ES-I3 (cell line): ENCODE results near the gene HSD17B14.

ENCODE experiments used
- H3K36me3 ChIP-seq: 2 replicates; pipeline ENCODE4 v1.6.1; 2013; ENCODE audit warnings: mild to moderate bottlenecking, low read length, control low read depth, moderate library complexity; ENCODE audit not compliant: insufficient read depth
- H3K4me1 ChIP-seq: 2 replicates; pipeline ENCODE4 v1.6.1; 2013; ENCODE audit warnings: mild to moderate bottlenecking, control low read depth, low read length; ENCODE audit not compliant: insufficient read depth
- H3K9ac ChIP-seq: 2 replicates; pipeline ENCODE4 v1.6.1; 2013; ENCODE audit warnings: low read depth, mild to moderate bottlenecking, low read length, moderate library complexity
- H3K9me3 ChIP-seq: 2 replicates; pipeline ENCODE4 v1.6.1; 2013; ENCODE audit warnings: mild to moderate bottlenecking, low read length, moderate library complexity; ENCODE audit not compliant: control insufficient read depth, insufficient read depth

Gene HSD17B14

DNA sequence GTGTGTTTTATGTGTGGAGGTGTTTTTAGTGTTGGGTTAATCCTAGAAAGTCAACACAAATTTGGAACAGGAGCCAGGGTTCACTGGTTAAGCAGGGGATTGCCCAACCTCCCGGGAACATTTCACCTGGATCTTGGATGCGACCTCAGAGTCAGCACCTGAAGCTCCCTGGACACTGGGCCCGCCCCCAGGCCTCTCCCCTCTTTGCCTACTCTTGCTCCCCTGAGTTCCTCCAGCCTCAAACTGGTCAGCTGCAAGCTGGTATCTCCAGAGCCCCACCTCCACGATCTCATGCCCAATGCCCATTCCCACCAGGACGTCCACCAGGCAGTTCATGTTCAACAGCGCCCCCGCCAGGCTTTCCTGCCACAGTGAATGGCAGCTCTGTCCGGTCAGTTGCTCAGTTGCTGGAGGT, 9.7 kb downstream of the HSD17B14 start:
- H3K9ac ChIP-seq, result no peak overlapping the region
- no peaks in the 10 kb centered on the region for H3K36me3 ChIP-seq
- H3K9me3 ChIP-seq, result no peaks in the 10 kb centered on the region
- no peaks in the 10 kb centered on the region for H3K4me1 ChIP-seq

DNA sequence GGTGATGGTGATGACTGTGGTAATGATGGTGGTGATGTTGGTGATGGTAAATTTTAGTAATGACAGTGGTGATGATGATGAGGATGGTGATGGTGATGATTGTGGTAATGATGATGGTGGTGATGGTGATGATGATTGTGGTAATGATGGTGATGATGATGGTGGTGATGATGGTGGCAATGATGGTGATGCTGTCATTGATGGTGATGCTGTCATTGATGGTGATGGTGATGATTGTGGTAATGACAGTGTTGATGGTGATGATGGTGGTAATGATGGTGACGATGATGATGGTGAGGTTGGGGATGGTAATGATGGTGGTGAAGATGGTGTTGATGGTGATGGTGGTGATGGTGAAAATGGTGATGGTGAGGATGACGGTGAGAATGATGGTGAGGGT, 13.8 kb downstream of the HSD17B14 start:
- H3K4me1 ChIP-seq, result no peaks in the 10 kb centered on the region
- H3K36me3 ChIP-seq, result no peaks in the 10 kb centered on the region
- no peak overlapping the region for H3K9ac ChIP-seq
- no peaks in the 10 kb centered on the region for H3K9me3 ChIP-seq

DNA sequence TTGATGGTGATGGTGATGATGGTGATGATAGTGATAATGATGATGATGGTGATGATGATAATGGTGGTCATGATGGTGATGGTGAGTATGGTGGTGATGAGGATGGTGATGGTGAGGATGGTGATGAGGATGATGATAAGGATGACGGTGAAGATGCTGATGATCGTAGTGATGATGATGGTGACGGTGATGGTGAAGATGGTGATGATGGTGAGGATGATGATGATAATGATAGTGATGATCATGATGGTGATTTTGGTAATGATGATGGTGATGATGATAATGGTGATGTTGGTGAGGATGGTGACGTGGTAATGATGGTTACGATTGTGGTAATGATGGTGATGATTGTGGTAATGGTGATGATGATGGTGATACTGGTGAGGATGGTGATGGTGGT, 14.7 kb downstream of the HSD17B14 start:
- no peak overlapping the region for H3K9ac ChIP-seq
- H3K9me3 ChIP-seq, result no peaks in the 10 kb centered on the region
- H3K36me3 ChIP-seq, result no peaks in the 10 kb centered on the region
- no peaks in the 10 kb centered on the region for H3K4me1 ChIP-seq

DNA sequence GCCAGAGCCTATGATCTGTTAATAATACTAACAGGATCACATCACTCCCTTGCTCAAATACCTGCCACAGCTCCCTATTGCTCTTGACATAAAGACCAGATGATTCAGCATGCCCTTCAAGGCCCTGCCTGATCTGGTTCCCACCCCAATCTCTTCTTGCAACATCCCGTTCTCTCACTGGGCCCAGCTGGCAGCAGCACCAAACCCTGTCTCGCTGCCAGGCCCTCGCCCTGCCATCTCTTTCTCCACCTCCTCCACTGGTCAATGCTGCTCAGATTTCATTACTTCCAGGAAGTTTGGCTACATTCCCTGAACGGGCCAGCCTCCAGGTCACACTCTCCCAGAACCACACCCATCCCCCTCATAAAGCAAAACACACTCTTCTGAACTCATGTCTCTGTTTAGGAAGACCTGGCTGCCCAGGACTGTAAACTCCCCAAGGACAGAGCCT, 16.9 kb downstream of the HSD17B14 start:
- H3K9ac ChIP-seq, result no peak overlapping the region
- H3K9me3 ChIP-seq, result no peaks in the 10 kb centered on the region
- H3K36me3 ChIP-seq, result no peaks in the 10 kb centered on the region
- H3K4me1 ChIP-seq, result no peaks in the 10 kb centered on the region; the same call in 1 of the 2 replicates

DNA sequence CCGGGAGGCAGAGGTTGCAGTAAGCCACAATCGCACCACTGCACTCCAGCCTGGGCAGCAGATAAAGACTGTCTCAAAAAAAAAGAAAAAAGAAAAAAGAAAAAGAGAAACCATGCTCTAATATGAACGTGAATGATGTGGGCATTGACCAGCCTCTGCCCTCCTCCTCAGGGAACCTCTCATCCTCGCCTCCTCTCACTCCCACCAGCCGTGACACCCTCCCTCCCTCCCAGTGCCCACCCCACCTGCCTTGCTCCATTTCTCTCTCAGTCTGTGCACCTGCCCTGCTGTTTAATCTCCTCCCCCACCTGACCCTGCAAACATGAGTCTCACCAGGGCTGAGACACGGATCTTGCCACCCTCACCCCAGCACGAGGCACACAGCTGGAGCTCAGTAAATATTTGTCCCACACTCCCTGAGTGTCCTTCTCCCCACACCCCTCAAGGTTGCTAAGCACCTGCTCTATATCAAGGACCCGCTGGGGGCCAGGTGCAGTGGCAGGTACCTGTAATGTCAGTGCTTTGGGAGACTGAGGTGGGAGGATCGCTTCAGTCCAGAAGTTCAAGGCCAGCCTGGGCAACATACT, 18.0 kb downstream of the HSD17B14 start:
- Histone ChIP-seq H3K9me3 (no peaks in the 10 kb centered on the region), H3K36me3 (no peaks in the 10 kb centered on the region), H3K9ac (no peak overlapping the region), H3K4me1 (no peaks in the 10 kb centered on the region; the same call in 1 of the 2 replicates)

DNA sequence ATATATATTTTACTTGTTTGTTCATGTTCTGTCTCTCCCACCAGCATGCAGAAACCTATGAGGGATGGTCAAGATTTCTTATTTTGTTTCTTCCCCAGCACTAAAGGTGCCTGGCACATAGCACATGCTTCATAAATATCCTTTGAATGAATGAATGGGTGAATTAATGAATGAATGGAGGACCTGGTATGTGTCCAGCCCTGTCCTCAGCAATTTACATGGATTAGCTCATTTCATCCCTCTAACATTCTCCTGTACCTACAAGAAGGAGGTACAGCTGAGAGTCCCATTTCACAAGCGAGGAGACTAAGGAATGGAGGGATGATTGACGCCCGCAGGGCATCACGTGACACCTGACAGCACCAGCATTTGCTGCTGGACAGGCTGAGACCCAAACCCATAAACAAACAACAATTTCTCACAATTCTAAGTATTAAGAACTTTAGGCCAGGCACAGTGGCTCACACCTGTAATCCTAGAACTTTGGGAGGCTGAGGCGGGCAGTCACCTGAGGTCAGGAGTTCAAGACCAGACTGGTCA, 18.6 kb downstream of the HSD17B14 start:
- no peak overlapping the region for H3K9ac ChIP-seq
- H3K36me3 ChIP-seq, result no peaks in the 10 kb centered on the region
- no peaks in the 10 kb centered on the region; the same call in 1 of the 2 replicates for H3K4me1 ChIP-seq
- no peaks in the 10 kb centered on the region for H3K9me3 ChIP-seq

DNA sequence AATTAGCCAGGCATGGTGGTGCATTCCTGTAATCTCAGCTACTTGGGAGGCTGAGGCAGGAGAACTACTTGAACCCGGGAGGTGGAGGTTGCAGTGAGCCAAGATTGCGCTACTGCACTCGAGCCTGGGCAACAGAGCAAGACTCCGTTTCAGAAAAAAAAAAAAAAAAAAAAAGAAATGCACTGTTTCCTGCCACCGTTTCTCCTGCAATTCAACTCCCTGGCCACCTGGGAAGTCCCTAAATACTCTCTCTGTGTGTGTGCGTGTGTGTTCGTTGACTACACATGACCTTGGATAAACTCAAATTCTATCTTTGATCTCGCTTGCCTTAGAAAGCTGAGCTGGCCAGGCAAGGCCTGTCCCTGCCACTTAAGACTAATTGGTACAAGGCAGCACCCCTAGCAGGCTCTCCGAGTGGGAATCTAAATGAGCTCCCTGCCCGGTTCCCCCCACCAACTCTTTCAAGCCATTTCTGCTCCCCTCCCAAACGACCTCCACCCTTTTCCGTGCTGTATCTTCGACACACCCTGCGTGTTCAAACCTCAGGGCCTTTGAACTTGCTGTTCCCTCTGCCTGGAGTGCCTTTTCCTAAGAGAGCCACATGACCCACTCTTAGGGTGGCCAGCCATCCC, 20.3 kb downstream of the HSD17B14 start:
- no peak overlapping the region for H3K9ac ChIP-seq
- H3K4me1 ChIP-seq, result no peaks in the 10 kb centered on the region; the same call in 1 of the 2 replicates
- no peaks in the 10 kb centered on the region for H3K36me3 ChIP-seq
- H3K9me3 ChIP-seq, result no peaks in the 10 kb centered on the region

DNA sequence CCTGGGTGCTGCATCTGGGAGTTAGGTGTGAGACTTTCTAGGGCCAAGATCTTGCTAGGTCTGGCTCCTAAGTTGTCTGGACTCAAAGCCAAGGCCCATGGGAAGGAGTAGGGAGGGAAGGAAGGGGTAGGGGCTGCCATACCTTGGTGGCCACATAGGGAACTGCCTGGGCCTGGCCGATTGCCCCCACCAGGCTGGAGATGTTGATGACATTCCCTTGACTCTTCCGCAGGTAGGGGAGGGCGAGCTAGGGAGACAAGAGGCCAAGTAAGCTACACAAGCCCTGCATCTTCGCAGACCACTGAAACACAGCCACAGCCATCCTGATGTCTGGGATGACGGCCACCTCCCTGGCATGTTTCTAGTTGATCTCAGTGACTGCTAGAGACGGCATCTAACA, 21.4 kb downstream of the HSD17B14 start:
- Histone ChIP-seq H3K36me3 (no peaks in the 10 kb centered on the region), H3K9ac (no peak overlapping the region), H3K9me3 (no peaks in the 10 kb centered on the region), H3K4me1 (peaks cover 3% of the 10 kb centered on the region)

DNA sequence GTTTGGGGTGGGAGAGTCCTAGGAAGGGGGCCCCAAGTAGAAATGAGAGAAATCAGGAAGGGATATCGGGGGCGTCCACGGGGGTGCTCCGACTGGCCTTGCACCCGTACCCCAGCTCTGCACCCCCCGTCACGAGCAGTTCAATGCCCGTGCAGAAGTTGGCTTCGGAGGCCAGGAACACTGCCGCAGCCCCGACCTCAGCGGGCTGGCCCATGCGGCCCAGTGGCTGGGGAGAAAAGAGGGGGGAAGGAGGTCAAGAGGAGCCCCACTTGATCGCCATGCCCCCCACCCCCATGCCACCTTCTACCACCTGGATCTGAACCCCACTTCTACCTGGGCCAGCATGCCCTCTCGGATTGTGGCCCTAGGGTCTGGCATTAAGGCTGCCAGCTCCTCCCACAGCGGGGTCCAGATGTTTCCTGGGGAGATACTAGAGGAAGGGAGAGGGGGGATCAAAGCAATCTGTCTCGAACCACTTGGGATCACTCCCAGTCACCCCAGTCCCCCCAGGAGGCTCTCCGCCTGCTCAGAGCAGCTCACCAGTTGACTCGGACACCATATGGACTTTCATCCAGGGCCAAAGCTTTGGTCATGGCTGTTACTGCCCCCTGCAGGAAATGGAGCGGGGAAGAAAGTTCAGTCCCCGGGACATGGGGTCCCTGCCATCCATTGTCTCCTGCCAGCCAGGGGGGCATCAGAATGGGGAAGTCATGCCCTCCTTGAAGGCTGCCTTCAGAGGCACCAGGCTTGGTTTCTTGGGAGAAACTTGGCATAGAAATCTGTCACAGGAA, 23.0 kb downstream of the HSD17B14 start:
- no peak overlapping the region for H3K9ac ChIP-seq
- H3K36me3 ChIP-seq, result no peaks in the 10 kb centered on the region
- peaks cover 5% of the 10 kb centered on the region for H3K4me1 ChIP-seq
- no peaks in the 10 kb centered on the region for H3K9me3 ChIP-seq

DNA sequence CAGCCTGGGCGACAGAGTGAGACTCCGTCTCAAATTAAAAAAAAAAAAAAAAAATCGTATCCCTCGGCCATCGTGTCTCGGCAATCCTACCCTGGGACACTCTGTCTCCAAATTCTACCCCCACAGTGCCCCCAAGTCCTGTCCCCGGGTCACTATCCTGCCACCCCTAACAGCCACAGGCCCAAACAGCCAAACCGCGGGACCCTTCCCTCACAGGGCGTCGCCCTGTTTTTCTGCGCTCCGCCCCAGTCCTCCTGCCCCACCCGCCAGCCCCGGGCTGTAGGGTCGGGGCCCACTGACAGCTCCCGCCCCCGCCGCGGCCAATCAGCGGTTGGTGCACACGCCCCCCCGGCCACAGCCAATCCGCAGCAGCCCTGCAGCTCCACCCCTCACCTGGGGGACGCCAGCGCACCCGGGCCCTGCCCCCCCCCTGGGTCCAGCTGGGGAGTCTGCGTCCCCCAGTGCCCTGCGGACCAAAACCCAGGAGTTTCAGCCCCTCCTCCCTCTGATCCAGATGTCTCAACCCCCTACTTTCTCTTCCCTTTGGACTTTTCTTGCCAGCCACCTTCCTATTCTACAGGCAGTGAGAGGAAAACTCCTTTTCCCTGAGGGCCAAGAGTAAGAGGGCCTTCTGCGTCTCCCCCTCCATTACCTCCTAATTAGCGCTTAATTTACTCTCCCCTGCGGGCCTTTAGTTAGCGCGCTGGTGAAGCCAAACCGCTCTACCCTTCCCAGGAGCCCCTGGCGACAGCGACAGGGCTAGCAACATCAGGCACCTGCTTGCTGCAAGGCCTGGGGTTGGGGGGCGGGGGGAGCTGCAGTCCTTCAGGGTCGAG, 24.0 kb downstream of the HSD17B14 start:
- Histone ChIP-seq H3K36me3 (no peaks in the 10 kb centered on the region), H3K9ac (peak overlapping the region; percentile 42; the same call in 1 of the 2 replicates), H3K4me1 (peaks cover 5% of the 10 kb centered on the region), H3K9me3 (no peaks in the 10 kb centered on the region)

DNA sequence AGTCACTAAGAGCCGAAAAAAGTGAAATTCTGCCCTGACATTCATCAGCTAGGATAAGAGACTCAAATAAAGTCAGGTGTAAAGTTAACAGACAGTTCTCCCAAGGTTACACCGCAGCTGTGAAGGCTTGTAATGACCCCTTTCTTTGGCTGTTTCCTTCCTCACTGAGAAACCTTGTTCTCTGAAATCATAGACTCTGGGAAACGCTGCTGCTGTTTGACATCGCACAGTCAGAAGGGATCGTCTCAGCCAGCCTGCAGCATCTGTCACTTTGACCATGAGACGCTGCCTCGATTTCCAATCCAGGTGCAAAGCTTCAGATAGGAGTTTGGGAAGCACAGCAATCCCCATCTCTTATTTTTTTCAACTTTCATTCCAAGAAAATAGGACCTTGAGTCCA, 26.1 kb downstream of the HSD17B14 start:
- Histone ChIP-seq H3K9ac (peak overlapping the region; percentile 56; the same call in 1 of the 2 replicates), H3K4me1 (peaks cover 10% of the 10 kb centered on the region), H3K9me3 (no peaks in the 10 kb centered on the region), H3K36me3 (no peaks in the 10 kb centered on the region)

DNA sequence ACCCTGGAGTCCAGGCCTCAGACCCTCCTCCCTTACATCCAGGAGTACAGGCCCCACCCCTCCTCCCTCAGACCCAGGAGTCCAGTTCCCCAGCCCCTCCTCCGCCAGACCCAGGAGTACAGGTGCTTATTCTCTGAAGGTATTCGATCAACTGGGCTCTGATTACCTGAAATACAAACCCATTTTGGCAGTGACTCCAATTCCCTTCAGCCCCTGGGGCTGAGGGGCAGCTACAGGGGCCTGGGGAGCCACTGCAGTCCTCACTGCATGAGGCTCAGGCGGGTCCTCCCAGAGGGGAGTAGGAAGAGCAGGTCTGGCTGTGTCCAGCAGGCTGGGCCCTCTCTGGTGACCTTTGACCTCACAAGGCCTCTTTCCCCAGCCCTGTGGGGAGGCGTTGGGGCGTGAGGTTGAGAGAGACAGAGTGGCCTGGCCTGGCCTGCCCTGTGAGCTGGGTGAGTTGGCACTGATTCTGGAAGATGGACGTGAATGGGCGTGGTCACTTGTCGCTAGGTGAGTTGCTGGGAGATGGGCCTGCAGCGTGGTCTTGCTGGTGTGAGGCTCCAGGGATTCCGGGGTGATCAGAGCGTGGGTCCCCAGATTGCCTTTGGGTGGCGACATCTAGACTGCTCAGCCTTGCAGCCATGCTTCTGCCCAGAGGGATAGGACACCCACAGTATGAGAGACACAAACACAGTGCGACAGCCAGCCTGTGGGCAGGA, 28.5 kb downstream of the HSD17B14 start:
- Histone ChIP-seq H3K9me3 (no peaks in the 10 kb centered on the region), H3K4me1 (peaks cover 10% of the 10 kb centered on the region), H3K36me3 (no peaks in the 10 kb centered on the region), H3K9ac (no peak overlapping the region; the same call in 1 of the 2 replicates)

DNA sequence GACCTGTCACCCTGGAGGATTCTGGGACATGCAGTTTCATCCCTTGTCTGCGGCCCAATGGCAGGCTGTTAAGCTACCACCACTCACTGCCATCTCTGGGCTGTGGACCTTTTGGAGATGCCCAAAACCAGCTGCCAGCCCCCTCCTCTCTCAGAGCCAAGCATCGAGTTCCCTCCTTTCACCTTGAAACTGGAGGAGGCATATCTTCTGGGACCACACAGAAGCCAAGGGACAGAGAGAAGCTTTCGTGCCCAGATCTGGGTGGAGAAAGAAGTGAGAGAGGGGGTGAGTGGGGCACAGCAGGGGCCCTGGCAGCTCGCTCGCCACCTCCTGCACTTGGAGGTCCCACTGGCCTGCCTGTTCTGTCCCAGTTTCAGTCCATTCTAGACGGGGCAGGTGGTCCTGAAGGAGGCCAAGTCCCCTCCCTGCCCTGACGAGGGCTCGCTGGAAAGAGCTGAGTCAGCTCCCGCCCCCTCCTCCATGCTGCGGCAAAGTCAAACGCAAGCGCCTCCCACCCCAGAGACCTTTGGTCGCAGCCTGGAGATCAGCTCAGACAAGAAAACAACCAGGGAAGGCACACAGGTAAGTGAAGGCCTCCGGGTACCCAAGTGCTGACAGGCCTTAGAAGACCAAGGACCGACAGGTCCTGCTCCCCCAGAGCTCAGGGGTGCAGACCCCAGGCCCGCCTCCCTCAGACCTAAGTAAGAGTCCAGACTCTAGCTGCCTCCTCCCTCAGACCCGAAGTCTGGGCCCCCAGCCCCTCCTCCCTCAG, 29.3 kb downstream of the HSD17B14 start:
- H3K9ac ChIP-seq, result peak overlapping the region; percentile 17; the same call in 1 of the 2 replicates
- peaks cover 10% of the 10 kb centered on the region for H3K4me1 ChIP-seq
- H3K9me3 ChIP-seq, result no peaks in the 10 kb centered on the region
- H3K36me3 ChIP-seq, result no peaks in the 10 kb centered on the region
